B cell (primary cell): Measurements from ENCODE around the gene FSCN2. TPM values are rescaled to one million over a fixed set of nuclear protein-coding genes. Genes with fewer than 3 reads are reported as not detected.

ENCODE experiments used
- ATAC-seq: fragments of 200-7000 bp; cut with Tn5 transposase; one replicate; pipeline ENCODE4 v1.10.0; 2021; ENCODE audit warnings: low read depth, mild to moderate bottlenecking, moderate number of reproducible peaks, moderate library complexity
- CTCF ChIA-PET: fragments of 350-600 bp; sonication (Branson Sonifier 250); formaldehyde crosslinking; loops from one replicate; lab custom pipeline; 2021; ENCODE audit warnings: antibody characterized with exemption, inconsistent platforms; lab: Charles Lee
- POLR2A ChIA-PET: fragments of 350-600 bp; sonication (Branson Sonifier 250); formaldehyde crosslinking; loops from one replicate; lab custom pipeline; 2021; ENCODE audit warnings: antibody characterized with exemption; lab: Charles Lee
- DNase-seq: peaks from one replicate; pipeline ENCODE4 v3.0.0; 2013
- H2AFZ ChIP-seq: 2 replicates; pipeline ENCODE4 v1.6.1; 2012; ENCODE audit warnings: mild to moderate bottlenecking, low read depth, low read length; ENCODE audit not compliant: insufficient read depth, poor library complexity, severe bottlenecking
- H3K27ac ChIP-seq, 2 donors: 1 replicate in 1 of 2; 2 replicates in 1 of 2; pipeline ENCODE4 v1.5.1; 2012 to 2013; ENCODE audit warnings: low read length in 2 of 2, mild to moderate bottlenecking in 2 of 2, moderate library complexity in 1 of 2
- H3K27me3 ChIP-seq, 4 experiments: fragments of 200-600 bp in 1 of 4; sonication (generic) in 1 of 4; replicated peaks in 1 of 4; 1 replicate in 2 of 4; 2 replicates in 2 of 4; pipeline versions ENCODE4 v1.6.1 to v1.7.0; 2013 to 2016; ENCODE audit warnings: low read length in 3 of 4, mild to moderate bottlenecking in 2 of 4, mixed read lengths in 1 of 4, moderate library complexity in 1 of 4; ENCODE audit not compliant: insufficient read depth in 4 of 4, control insufficient read depth in 3 of 4; ENCODE audit errors: control extremely low read depth in 1 of 4
- H3K36me3 ChIP-seq, 2 experiments: replicated peaks in 1 of 2; 1 replicate in 1 of 2; 2 replicates in 1 of 2; pipeline versions ENCODE4 v1.6.1 to v1.7.1; 2013; ENCODE audit warnings: low read length in 1 of 2; ENCODE audit not compliant: insufficient read depth in 2 of 2, control insufficient read depth in 1 of 2; ENCODE audit errors: control extremely low read depth in 1 of 2, extremely low read depth in 1 of 2
- H3K4me1 ChIP-seq, 2 donors: fragments of 200-600 bp in 1 of 2; sonication (generic) in 1 of 2; 1 replicate in 1 of 2; 2 replicates in 1 of 2; pipeline versions ENCODE4 v1.5.1 to v1.6.1; 2013 to 2017; ENCODE audit warnings: low read length in 2 of 2; ENCODE audit not compliant: control insufficient read depth in 2 of 2, insufficient read depth in 2 of 2
- H3K4me2 ChIP-seq: replicated peaks from 2 replicates; pipeline ENCODE3; 2012; ENCODE audit warnings: mild to moderate bottlenecking, low read depth, low read length; ENCODE audit not compliant: poor library complexity, severe bottlenecking
- H3K4me3 ChIP-seq, 5 experiments: fragments of 200-600 bp in 1 of 5; sonication (generic) in 1 of 5; 1 replicate in 3 of 5; 2 replicates in 2 of 5; pipeline versions ENCODE4 v1.5.1 to v1.7.0; 2011 to 2016; ENCODE audit warnings: low read length in 4 of 5, mild to moderate bottlenecking in 4 of 5, low read depth in 2 of 5, control low read depth in 1 of 5, moderate library complexity in 1 of 5; ENCODE audit not compliant: insufficient read depth in 1 of 5; ENCODE audit errors: control extremely low read depth in 1 of 5, extremely low read depth in 1 of 5
- H3K79me2 ChIP-seq: fragments of 200-600 bp; sonication (generic); one replicate; pipeline ENCODE4 v1.6.0; 2016; ENCODE audit warnings: low read length; ENCODE audit not compliant: control insufficient read depth, insufficient read depth
- H3K9ac ChIP-seq: fragments of 200-600 bp; sonication (generic); 2 replicates; pipeline ENCODE4 v1.6.1; 2017; ENCODE audit warnings: mild to moderate bottlenecking, low read length, moderate library complexity
- H3K9me3 ChIP-seq, 3 donors: one replicate each; pipeline versions ENCODE4 v1.6.1 to v1.7.1; 2013; ENCODE audit warnings: low read length in 2 of 3; ENCODE audit not compliant: control insufficient read depth in 2 of 3, insufficient read depth in 1 of 3; ENCODE audit errors: control extremely low read depth in 1 of 3
- H4K20me1 ChIP-seq: 2 replicates; pipeline ENCODE4 v1.6.0; 2012; ENCODE audit warnings: mild to moderate bottlenecking, low read length; ENCODE audit not compliant: insufficient read depth, control insufficient read depth, poor library complexity, severe bottlenecking
- H3K27ac Mint-ChIP-seq: one replicate; pipeline ENCODE4 v1.8.0; 2021; ENCODE audit warnings: mixed read lengths
- H3K27me3 Mint-ChIP-seq: one replicate; pipeline ENCODE4 v1.8.0; 2021; ENCODE audit warnings: mixed read lengths
- H3K4me1 Mint-ChIP-seq: one replicate; pipeline ENCODE4 v1.8.0; 2021; ENCODE audit warnings: mixed read lengths
- H3K4me3 Mint-ChIP-seq: one replicate; pipeline ENCODE4 v1.8.0; 2021; ENCODE audit warnings: mixed read lengths
- H3K9me3 Mint-ChIP-seq: one replicate; pipeline ENCODE4 v1.8.0; 2022; ENCODE audit warnings: mixed read lengths; ENCODE audit not compliant: insufficient read depth
- EZH2 ChIP-seq: IDR thresholded peaks from 2 replicates; pipeline ENCODE4 v1.6.1; 2012; ENCODE audit warnings: borderline replicate concordance, low read depth, mild to moderate bottlenecking, moderate library complexity, low read length; ENCODE audit not compliant: insufficient read depth, poor library complexity, severe bottlenecking
- WGBS: methylation state at CpG from one replicate; pipeline ENCODE4 v1.1.5; 2013; ENCODE audit warnings: missing lambda C conversion rate; ENCODE audit not compliant: insufficient coverage; 5-methylcytosine and 5-hydroxymethylcytosine counted together
- intact Hi-C: fragments of 100-400 bp; cut with micrococcal nuclease; formaldehyde crosslinking; loops from one replicate; pipeline ENCODE4 v1.10.0; 2022
- polyA plus RNA-seq: library from polyadenylated mRNA; depleted of rRNA; stranded (reverse); fragments of >200 nt; gene quantifications from 2 replicates; pipeline ENCODE4 v1.2.3, GENCODE V29; 2012
- total RNA-seq, 2 donors: library from RNA; stranded (reverse); fragments of 120-200 nt in 1 of 2; gene quantifications; 1 replicate in 1 of 2; 2 replicates in 1 of 2; pipeline versions ENCODE4 v1.2.3 to v1.2.4, GENCODE V29; 2013 to 2022
- TF ChIP-seq, protein P1 (sequence below): fragments of 200-600 bp; IDR thresholded peaks from one replicate; pipeline ENCODE4 v1.8.0; 2022; ENCODE audit warnings: antibody characterized with exemption, mild to moderate bottlenecking

The FSCN2 gene
- total and polyA plus RNA-seq, 2 donors (not counting 1 experiment from before 2014, with no cell fraction given) = 6.3 to 12.0 TPM

DNA sequence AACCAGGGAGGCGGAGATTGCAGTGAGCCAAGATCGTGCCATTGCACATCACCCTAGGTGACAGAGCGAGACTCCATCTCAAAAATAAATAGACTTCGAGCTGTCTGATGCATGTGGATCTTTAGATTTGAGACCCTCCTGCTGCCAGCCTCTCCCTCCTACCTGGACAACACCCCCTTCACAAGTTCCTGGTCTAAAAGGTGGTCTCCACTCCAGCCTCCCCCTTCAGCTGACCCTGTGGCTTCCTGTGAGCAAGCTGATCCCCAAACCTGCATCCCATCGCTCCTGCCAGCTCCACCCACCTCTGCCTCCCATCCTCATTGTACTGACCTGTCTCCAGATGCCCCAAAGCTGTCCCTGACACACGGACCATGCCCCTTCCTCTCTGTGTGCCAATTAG lies 51.1 kb downstream of the FSCN2 start:
- intact Hi-C loops = no loop called here
- no peak overlapping the region for H3K27ac ChIP-seq
- peaks cover 0 to 7% of the 10 kb centered on the region in 2 donors for H3K4me1 ChIP-seq
- CTCF ChIA-PET = interaction anchor here (1.5 kb wide), 1 partner anchor 21 kb away, joined by 5 read pairs; no protein-coding TSS in a partner anchor
- H3K4me3 ChIP-seq = no peak overlapping the region
- H3K79me2 ChIP-seq = peaks cover 69% of the 10 kb centered on the region
- DNase-seq (no peak), ATAC-seq (no peak)
- no peaks in the 10 kb centered on the region for H3K27me3 ChIP-seq
- H3K9me3 ChIP-seq = no peaks in the 10 kb centered on the region
- Mint-ChIP-seq H3K4me3 (no peak overlapping the region), H3K9me3 (no peaks in the 10 kb centered on the region), H3K27ac (no peak overlapping the region), H3K27me3 (no peaks in the 10 kb centered on the region), H3K4me1 (peaks cover 13% of the 10 kb centered on the region)
- 100% methylated on average over 6 of the region's 6 CpGs for WGBS
- peaks cover 24% of the 10 kb centered on the region for H4K20me1 ChIP-seq
- peaks cover 0 to 54% of the 10 kb centered on the region in 2 experiments for H3K36me3 ChIP-seq
- H3K9ac ChIP-seq = no peak overlapping the region
- no peak overlapping the region for H2AFZ ChIP-seq
- POLR2A ChIA-PET = interaction anchor here (0.5 to 0.6 kb wide), 2 partner anchors 12 to 19 kb away, joined by 3 to 6 read pairs; no protein-coding TSS in a partner anchor
- TF ChIP-seq, protein P1, sequence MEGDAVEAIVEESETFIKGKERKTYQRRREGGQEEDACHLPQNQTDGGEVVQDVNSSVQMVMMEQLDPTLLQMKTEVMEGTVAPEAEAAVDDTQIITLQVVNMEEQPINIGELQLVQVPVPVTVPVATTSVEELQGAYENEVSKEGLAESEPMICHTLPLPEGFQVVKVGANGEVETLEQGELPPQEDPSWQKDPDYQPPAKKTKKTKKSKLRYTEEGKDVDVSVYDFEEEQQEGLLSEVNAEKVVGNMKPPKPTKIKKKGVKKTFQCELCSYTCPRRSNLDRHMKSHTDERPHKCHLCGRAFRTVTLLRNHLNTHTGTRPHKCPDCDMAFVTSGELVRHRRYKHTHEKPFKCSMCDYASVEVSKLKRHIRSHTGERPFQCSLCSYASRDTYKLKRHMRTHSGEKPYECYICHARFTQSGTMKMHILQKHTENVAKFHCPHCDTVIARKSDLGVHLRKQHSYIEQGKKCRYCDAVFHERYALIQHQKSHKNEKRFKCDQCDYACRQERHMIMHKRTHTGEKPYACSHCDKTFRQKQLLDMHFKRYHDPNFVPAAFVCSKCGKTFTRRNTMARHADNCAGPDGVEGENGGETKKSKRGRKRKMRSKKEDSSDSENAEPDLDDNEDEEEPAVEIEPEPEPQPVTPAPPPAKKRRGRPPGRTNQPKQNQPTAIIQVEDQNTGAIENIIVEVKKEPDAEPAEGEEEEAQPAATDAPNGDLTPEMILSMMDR = no peak
- TF ChIP-seq EZH2 = no peak
- H3K4me2 ChIP-seq = no peak overlapping the region

DNA sequence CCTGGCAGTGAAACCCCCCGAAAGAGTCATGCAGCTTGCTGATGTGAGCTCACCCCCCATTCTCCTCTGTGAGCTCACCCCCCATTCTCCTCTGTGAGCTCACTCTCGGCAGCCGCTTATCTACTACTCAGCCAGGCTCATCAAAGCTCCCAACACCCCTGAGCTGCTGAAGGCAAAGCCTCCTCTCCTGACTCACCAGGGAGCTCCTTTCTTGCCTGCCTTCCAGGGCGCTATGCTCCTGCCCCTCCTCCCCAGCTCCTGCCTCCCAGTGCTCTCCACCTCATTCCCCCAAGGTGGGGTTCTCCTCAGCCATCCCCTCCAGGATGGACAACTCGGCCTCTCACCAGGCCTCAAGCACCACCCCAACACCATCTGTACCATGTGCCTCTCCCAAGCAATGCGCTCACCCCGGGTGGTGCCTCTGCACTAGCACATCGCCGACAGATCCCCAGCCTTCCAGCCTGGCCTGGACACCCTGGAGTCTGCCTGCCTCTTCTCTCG lies 51.7 kb downstream of the FSCN2 start:
- H3K27me3 ChIP-seq = no peaks in the 10 kb centered on the region
- no peak for ATAC-seq
- ChIA-PET POLR2A (interaction anchor here (0.5 kb wide), 1 partner anchor 12 kb away, joined by 4 read pairs; no protein-coding TSS in a partner anchor), CTCF (no interaction called here)
- H2AFZ ChIP-seq = no peak overlapping the region
- intact Hi-C loops = no loop called here
- H3K4me1 ChIP-seq = peaks cover 0 to 7% of the 10 kb centered on the region in 2 donors
- H3K79me2 ChIP-seq = peaks cover 63% of the 10 kb centered on the region
- H3K4me3 ChIP-seq = no peak overlapping the region
- no peak overlapping the region for H3K9ac ChIP-seq
- DNase-seq = no peak
- 98% methylated on average over 10 of the region's 10 CpGs for WGBS
- peaks cover 24% of the 10 kb centered on the region for H4K20me1 ChIP-seq
- no peak overlapping the region for H3K4me2 ChIP-seq
- no peak overlapping the region for H3K27ac ChIP-seq
- H3K9me3 Mint-ChIP-seq = no peaks in the 10 kb centered on the region
- no peaks in the 10 kb centered on the region for H3K27me3 Mint-ChIP-seq
- peaks cover 0 to 58% of the 10 kb centered on the region in 2 experiments for H3K36me3 ChIP-seq
- TF ChIP-seq EZH2 = no peak
- TF ChIP-seq, protein P1 = no peak
- H3K4me1 Mint-ChIP-seq = peaks cover 13% of the 10 kb centered on the region
- H3K27ac Mint-ChIP-seq = peak overlapping the region; percentile 20
- H3K9me3 ChIP-seq = no peaks in the 10 kb centered on the region
- H3K4me3 Mint-ChIP-seq = no peak overlapping the region
